ENCODE measurements around the gene MT2A. TPM values are rescaled to one million over a fixed set of nuclear protein-coding genes. Genes with fewer than 3 reads are reported as not detected.

Gene MT2A
- total RNA-seq, 1 experiment from 2014 or later: 149 TPM

- no peak for DNase-seq (ENCODE audit: low read depth)
- in situ Hi-C loops (cut with HindIII; ENCODE audit: low pct_unique_long_range_greater_than_20kb, low sequenced_read_pairs): no loop called here
These were observed 23.9 kb downstream of the MT2A start, which contains the start of gene MT1M for GRCh38 chr16:56632156-56632847. TSS of gene MT1M (plus strand) at chr16:56632659. CDS start at chr16:56632732, 73 bp downstream.

- DNase-seq (ENCODE audit: low read depth): no peak
- in situ Hi-C loops (cut with HindIII; ENCODE audit: low pct_unique_long_range_greater_than_20kb, low sequenced_read_pairs): no loop called here
These were observed 24.5 kb downstream of the MT2A start for GRCh38 chr16:56632848-56633365.

- in situ Hi-C loops (cut with HindIII; ENCODE audit: low pct_unique_long_range_greater_than_20kb, low sequenced_read_pairs): no loop called here
- no peak for DNase-seq (ENCODE audit: low read depth)
These were observed 25.2 kb downstream of the MT2A start for GRCh38 chr16:56633535-56633934.

GRCh38 chr16:56634715-56635440 is 26.5 kb downstream of the MT2A start:
- DNase-seq (ENCODE audit: low read depth): no peak
- in situ Hi-C loops (cut with HindIII; ENCODE audit: low pct_unique_long_range_greater_than_20kb, low sequenced_read_pairs): no loop called here

- DNase-seq (ENCODE audit: low read depth): no peak
- in situ Hi-C loops (cut with HindIII; ENCODE audit: low pct_unique_long_range_greater_than_20kb, low sequenced_read_pairs): no loop called here
These were observed 27.1 kb downstream of the MT2A start for GRCh38 chr16:56635441-56635967.

GRCh38 chr16:56636616-56637413 is 28.4 kb downstream of the MT2A start:
- no peak for DNase-seq (ENCODE audit: low read depth)
- in situ Hi-C loops (cut with HindIII; ENCODE audit: low pct_unique_long_range_greater_than_20kb, low sequenced_read_pairs): no loop called here

- DNase-seq (ENCODE audit: low read depth): no peak
- in situ Hi-C loops (cut with HindIII; ENCODE audit: low pct_unique_long_range_greater_than_20kb, low sequenced_read_pairs): no loop called here
These were observed 29.7 kb downstream of the MT2A start, which contains the start of gene MT1A for GRCh38 chr16:56637814-56638750. TSS of gene MT1A (plus strand) at chr16:56638666. CDS start at chr16:56638739, 73 bp downstream.

- in situ Hi-C loops (cut with HindIII; ENCODE audit: low pct_unique_long_range_greater_than_20kb, low sequenced_read_pairs): no loop called here
- no peak for DNase-seq (ENCODE audit: low read depth)
These were observed 30.7 kb downstream of the MT2A start for GRCh38 chr16:56639045-56639444.

- in situ Hi-C loops (cut with HindIII; ENCODE audit: low pct_unique_long_range_greater_than_20kb, low sequenced_read_pairs): no loop called here
- no peak for DNase-seq (ENCODE audit: low read depth)
These were observed 31.7 kb downstream of the MT2A start for GRCh38 chr16:56640076-56640475.

GRCh38 chr16:56641166-56641565 is 32.8 kb downstream of the MT2A start:
- in situ Hi-C loops (cut with HindIII; ENCODE audit: low pct_unique_long_range_greater_than_20kb, low sequenced_read_pairs): no loop called here
- no peak for DNase-seq (ENCODE audit: low read depth)

GRCh38 chr16:56643080-56643778 is 34.8 kb downstream of the MT2A start:
- in situ Hi-C loops (cut with HindIII; ENCODE audit: low pct_unique_long_range_greater_than_20kb, low sequenced_read_pairs): no loop called here

GRCh38 chr16:56643833-56644232 is 35.4 kb downstream of the MT2A start:
- in situ Hi-C loops (cut with HindIII; ENCODE audit: low pct_unique_long_range_greater_than_20kb, low sequenced_read_pairs): no loop called here
- no peak for DNase-seq (ENCODE audit: low read depth)

More at GRCh38 chr16:56643080-56643778, 34.8 kb downstream of the MT2A start:
- DNase-seq (ENCODE audit: low read depth): peak; percentile 86

GRCh38 chr16:56645311-56645710 is 36.9 kb downstream of the MT2A start:
- DNase-seq (ENCODE audit: low read depth): no peak
- in situ Hi-C loops (cut with HindIII; ENCODE audit: low pct_unique_long_range_greater_than_20kb, low sequenced_read_pairs): no loop called here

- DNase-seq (ENCODE audit: low read depth): no peak
- in situ Hi-C loops (cut with HindIII; ENCODE audit: low pct_unique_long_range_greater_than_20kb, low sequenced_read_pairs): no loop called here
These were observed 37.5 kb downstream of the MT2A start for GRCh38 chr16:56645838-56646237.

GRCh38 chr16:56647641-56648431 is 39.5 kb downstream of the MT2A start:
- in situ Hi-C loops (cut with HindIII; ENCODE audit: low pct_unique_long_range_greater_than_20kb, low sequenced_read_pairs): no loop called here
- no peak for DNase-seq (ENCODE audit: low read depth)

- in situ Hi-C loops (cut with HindIII; ENCODE audit: low pct_unique_long_range_greater_than_20kb, low sequenced_read_pairs): no loop called here
- no peak for DNase-seq (ENCODE audit: low read depth)
These were observed 40.9 kb downstream of the MT2A start for GRCh38 chr16:56649271-56649670.

Measured in Caki2 (cell line).